ENCODE measurements around the gene TCAF1.

- no peak for TF ChIP-seq POLR2A (IDR thresholded peaks at IDR 0.05; ENCODE audit: low read depth, low read length)
- no peak for TF ChIP-seq POLR2AphosphoS5 (IDR thresholded peaks at IDR 0.05; ENCODE audit: low read depth, low read length)
These were observed 25.8 kb downstream of the TCAF1 start for GRCh38 chr7:143876218-143876617.
